WTC11 (cell line): ENCODE results near the gene PHKA1.
"Not testable (repeated sequence)": the region's sequence is repeated elsewhere in the genome, so short reads cannot be mapped to it uniquely, and the experiment has no call there.

Source experiments
- ARID4B ChIP-seq: sonication (generic); formaldehyde crosslinking; IDR thresholded peaks from 2 replicates; pipeline ENCODE4 v1.8.0; 2023; ENCODE audit warnings: missing genetic modification reagents, mild to moderate bottlenecking, borderline replicate concordance
- CTCF ChIP-seq: fragments of 200-600 bp; IDR thresholded peaks from 2 replicates; pipeline ENCODE4 v1.8.0; 2022; ENCODE audit warnings: antibody characterized with exemption
- E2F4 ChIP-seq: sonication (generic); formaldehyde crosslinking; IDR thresholded peaks from 2 replicates; pipeline ENCODE4 v1.8.1; 2022; ENCODE audit warnings: low read depth, mild to moderate bottlenecking, moderate library complexity, missing genetic modification reagents, borderline replicate concordance
- ELF4 ChIP-seq: sonication (generic); formaldehyde crosslinking; IDR thresholded peaks from 2 replicates; pipeline ENCODE4 v1.8.1; 2022; ENCODE audit warnings: low read depth, mild to moderate bottlenecking, moderate library complexity, missing genetic modification reagents
- ESRRA ChIP-seq: sonication (generic); formaldehyde crosslinking; IDR thresholded peaks from 2 replicates; pipeline ENCODE4 v1.8.1; 2022; ENCODE audit warnings: mild to moderate bottlenecking, missing genetic modification reagents, borderline replicate concordance
- FOXP1 ChIP-seq: sonication (generic); formaldehyde crosslinking; IDR thresholded peaks from 2 replicates; pipeline ENCODE4 v1.8.0; 2022; ENCODE audit warnings: missing genetic modification reagents, mild to moderate bottlenecking, moderate library complexity, borderline replicate concordance
- KAT7 ChIP-seq: sonication (generic); formaldehyde crosslinking; IDR thresholded peaks from 2 replicates; pipeline ENCODE4 v1.8.1; 2023; ENCODE audit warnings: missing genetic modification reagents, mild to moderate bottlenecking, borderline replicate concordance
- SMAD3 ChIP-seq: sonication (generic); formaldehyde crosslinking; IDR thresholded peaks from 2 replicates; pipeline ENCODE4 v1.8.0; 2022; ENCODE audit warnings: missing genetic modification reagents, mild to moderate bottlenecking, borderline replicate concordance
- TCF7 ChIP-seq: sonication (generic); formaldehyde crosslinking; IDR thresholded peaks from 2 replicates; pipeline ENCODE4 v1.8.0; 2022; ENCODE audit warnings: mild to moderate bottlenecking, low read depth, missing genetic modification reagents, moderate library complexity
- USF1 ChIP-seq: sonication (generic); formaldehyde crosslinking; IDR thresholded peaks from 2 replicates; pipeline ENCODE4 v1.8.0; 2022; ENCODE audit warnings: mild to moderate bottlenecking, missing genetic modification reagents
- USF2 ChIP-seq: sonication (generic); formaldehyde crosslinking; IDR thresholded peaks from 2 replicates; pipeline ENCODE4 v1.8.1; 2023; ENCODE audit warnings: mild to moderate bottlenecking, missing genetic modification reagents, moderate library complexity

GRCh38 chrX:72760454-72760853, 46.3 kb upstream of the PHKA1 start:
- not testable (repeated sequence) for TF ChIP-seq ARID4B; CTCF; USF2 (CRISPR knock-in tag); ELF4 (CRISPR knock-in tag); SMAD3 (CRISPR knock-in tag); FOXP1 (CRISPR knock-in tag); TCF7 (CRISPR knock-in tag); E2F4 (CRISPR knock-in tag); ESRRA (CRISPR knock-in tag); KAT7 (CRISPR knock-in tag); USF1 (CRISPR knock-in tag)
